Measurements from ENCODE around the gene DNM3.

Gene DNM3

GRCh38 chr1:172443666-172444453 is 602.6 kb downstream of the DNM3 start, which contains the start of gene PIGC:
TSS of gene PIGC (minus strand) at chr1:172444069. CDS start at chr1:172442622, 1,447 bp downstream.
- peak; percentile 94 for DNase-seq

- no peak for DNase-seq
Measured at GRCh38 chr1:172446547-172446946, 605.2 kb downstream of the DNM3 start.

- no peak for DNase-seq
Measured at GRCh38 chr1:172447641-172448040, 606.3 kb downstream of the DNM3 start.

GRCh38 chr1:172448995-172449584 is 607.8 kb downstream of the DNM3 start:
- no peak for DNase-seq

GRCh38 chr1:172449585-172450523 is 608.6 kb downstream of the DNM3 start:
- peak; percentile 73 for DNase-seq

- DNase-seq = peak; percentile 63
Measured at GRCh38 chr1:172450524-172450885, 609.2 kb downstream of the DNM3 start.

GRCh38 chr1:172451002-172451443 is 609.7 kb downstream of the DNM3 start:
- DNase-seq = peak; percentile 39

GRCh38 chr1:172452536-172453152 is 611.3 kb downstream of the DNM3 start:
- DNase-seq = no peak

GRCh38 chr1:172453153-172453545 is 611.9 kb downstream of the DNM3 start:
- no peak for DNase-seq

- DNase-seq = no peak
Measured at GRCh38 chr1:172453607-172454006, 612.3 kb downstream of the DNM3 start.

- DNase-seq = no peak
Measured at GRCh38 chr1:172455451-172455850, 614.2 kb downstream of the DNM3 start.

- DNase-seq = no peak
Measured at GRCh38 chr1:172456344-172456769, 615.1 kb downstream of the DNM3 start.

- no peak for DNase-seq
Measured at GRCh38 chr1:172457479-172458130, 616.3 kb downstream of the DNM3 start.

- DNase-seq = no peak
Measured at GRCh38 chr1:172460177-172460576, 618.9 kb downstream of the DNM3 start.

- DNase-seq = no peak
Measured at GRCh38 chr1:172460887-172461315, 619.6 kb downstream of the DNM3 start.
